ENCODE results near the gene HMCN1.
"Not testable (repeated sequence)": the region's sequence is repeated elsewhere in the genome, so short reads cannot be mapped to it uniquely, and the experiment has no call there.

The HMCN1 gene

GRCh38 chr1:185789501-185790193 lies 55.5 kb downstream of the HMCN1 start:
- in situ Hi-C loops (cut with MboI; ENCODE audit: low pct_unique_long_range_greater_than_20kb, low sequenced_read_pairs, unreplicated experiment): no loop called here
- no peak for DNase-seq (ENCODE audit: low spot score)
- no peak for TF ChIP-seq CTCF (IDR thresholded peaks at IDR 0.05; ENCODE audit: extremely low read depth, insufficient read depth, missing control alignments)

GRCh38 chr1:185790194-185790735 lies 56.1 kb downstream of the HMCN1 start:
- in situ Hi-C loops (cut with MboI; ENCODE audit: low pct_unique_long_range_greater_than_20kb, low sequenced_read_pairs, unreplicated experiment): no loop called here
- no peak for TF ChIP-seq CTCF (IDR thresholded peaks at IDR 0.05; ENCODE audit: extremely low read depth, insufficient read depth, missing control alignments)
- DNase-seq (ENCODE audit: low spot score): no peak

GRCh38 chr1:185792040-185792439 lies 57.8 kb downstream of the HMCN1 start:
- TF ChIP-seq CTCF (IDR thresholded peaks at IDR 0.05; ENCODE audit: extremely low read depth, insufficient read depth, missing control alignments): no peak
- DNase-seq (ENCODE audit: low spot score): no peak
- in situ Hi-C loops (cut with MboI; ENCODE audit: low pct_unique_long_range_greater_than_20kb, low sequenced_read_pairs, unreplicated experiment): no loop called here

GRCh38 chr1:185794495-185794894 lies 60.3 kb downstream of the HMCN1 start:
- in situ Hi-C loops (cut with MboI; ENCODE audit: low pct_unique_long_range_greater_than_20kb, low sequenced_read_pairs, unreplicated experiment); DNase-seq (ENCODE audit: low spot score): not testable (repeated sequence)

- no peak for DNase-seq (ENCODE audit: low spot score)
- TF ChIP-seq CTCF (IDR thresholded peaks at IDR 0.05; ENCODE audit: extremely low read depth, insufficient read depth, missing control alignments): no peak
- in situ Hi-C loops (cut with MboI; ENCODE audit: low pct_unique_long_range_greater_than_20kb, low sequenced_read_pairs, unreplicated experiment): no loop called here
Measured at GRCh38 chr1:185795181-185795580, 61.0 kb downstream of the HMCN1 start.

GRCh38 chr1:185798505-185798904 lies 64.3 kb downstream of the HMCN1 start:
- DNase-seq (ENCODE audit: low spot score): no peak
- TF ChIP-seq CTCF (IDR thresholded peaks at IDR 0.05; ENCODE audit: extremely low read depth, insufficient read depth, missing control alignments): no peak
- in situ Hi-C loops (cut with MboI; ENCODE audit: low pct_unique_long_range_greater_than_20kb, low sequenced_read_pairs, unreplicated experiment): no loop called here

GRCh38 chr1:185803241-185803640 lies 69.0 kb downstream of the HMCN1 start:
- in situ Hi-C loops (cut with MboI; ENCODE audit: low pct_unique_long_range_greater_than_20kb, low sequenced_read_pairs, unreplicated experiment): no loop called here
- no peak for DNase-seq (ENCODE audit: low spot score)
- no peak for TF ChIP-seq CTCF (IDR thresholded peaks at IDR 0.05; ENCODE audit: extremely low read depth, insufficient read depth, missing control alignments)

Measured in GM13977 (cell line).